Gastroesophageal sphincter (tissue), 3 donors: ENCODE data around the gene ERO1B.

Experiments
- POLR2A ChIP-seq, 2 donors: fragments of 450-650 bp; IDR thresholded peaks; one replicate each; pipeline ENCODE4 v1.6.1; 2017; ENCODE audit warnings: antibody characterized with exemption in 2 of 2, mild to moderate bottlenecking in 2 of 2, moderate library complexity in 1 of 2
- TF ChIP-seq, protein P1 (sequence below), 4 experiments: fragments of 200-600 bp in 2 of 4; fragments of 450-650 bp in 2 of 4; sonication (generic) in 1 of 4; IDR thresholded peaks; one replicate each; pipeline ENCODE4 v1.5.1; 2017 to 2019; ENCODE audit warnings: antibody characterized with exemption in 4 of 4, mild to moderate bottlenecking in 2 of 4, moderate library complexity in 2 of 4

DNA sequence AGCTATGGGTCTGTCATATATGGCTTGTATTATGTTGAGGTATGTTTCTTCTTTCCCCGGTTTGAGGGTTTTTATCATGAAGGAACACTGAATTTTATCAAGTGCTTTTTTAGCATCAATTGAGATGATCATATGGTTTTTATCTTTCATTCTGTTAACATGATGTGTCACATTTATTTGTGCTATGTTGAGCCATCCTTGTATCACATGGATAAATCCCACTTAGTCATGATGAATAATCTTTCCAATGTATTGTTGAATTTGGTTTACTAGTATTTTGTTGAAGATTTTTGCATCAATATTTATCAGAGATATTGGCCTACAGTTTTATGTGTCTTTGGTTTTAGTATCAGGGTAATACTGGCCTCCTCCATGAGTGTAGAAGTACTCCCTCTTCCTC is 77.7 kb downstream of the ERO1B start:
- TF ChIP-seq, protein P1, sequence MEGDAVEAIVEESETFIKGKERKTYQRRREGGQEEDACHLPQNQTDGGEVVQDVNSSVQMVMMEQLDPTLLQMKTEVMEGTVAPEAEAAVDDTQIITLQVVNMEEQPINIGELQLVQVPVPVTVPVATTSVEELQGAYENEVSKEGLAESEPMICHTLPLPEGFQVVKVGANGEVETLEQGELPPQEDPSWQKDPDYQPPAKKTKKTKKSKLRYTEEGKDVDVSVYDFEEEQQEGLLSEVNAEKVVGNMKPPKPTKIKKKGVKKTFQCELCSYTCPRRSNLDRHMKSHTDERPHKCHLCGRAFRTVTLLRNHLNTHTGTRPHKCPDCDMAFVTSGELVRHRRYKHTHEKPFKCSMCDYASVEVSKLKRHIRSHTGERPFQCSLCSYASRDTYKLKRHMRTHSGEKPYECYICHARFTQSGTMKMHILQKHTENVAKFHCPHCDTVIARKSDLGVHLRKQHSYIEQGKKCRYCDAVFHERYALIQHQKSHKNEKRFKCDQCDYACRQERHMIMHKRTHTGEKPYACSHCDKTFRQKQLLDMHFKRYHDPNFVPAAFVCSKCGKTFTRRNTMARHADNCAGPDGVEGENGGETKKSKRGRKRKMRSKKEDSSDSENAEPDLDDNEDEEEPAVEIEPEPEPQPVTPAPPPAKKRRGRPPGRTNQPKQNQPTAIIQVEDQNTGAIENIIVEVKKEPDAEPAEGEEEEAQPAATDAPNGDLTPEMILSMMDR (IDR thresholded peaks at IDR 0.05), result no peak
- TF ChIP-seq POLR2A (IDR thresholded peaks at IDR 0.05), result no peak
